GM19351 (cell line): ENCODE measurements around the gene CHIC2.
A peak's percentile ranks its signal among the peaks of the same experiment; 100 is the strongest.

ENCODE experiments used
- ATAC-seq: cut with Tn5 transposase; IDR thresholded peaks from one replicate; pipeline ENCODE4 v1.9.1; 2021; ENCODE audit warnings: mild to moderate bottlenecking, moderate library complexity; ENCODE audit not compliant: unreplicated experiment

The CHIC2 gene

GRCh38 chr4:54093324-54094240, 29.2 kb upstream of the CHIC2 start:
- ATAC-seq = no peak

DNA sequence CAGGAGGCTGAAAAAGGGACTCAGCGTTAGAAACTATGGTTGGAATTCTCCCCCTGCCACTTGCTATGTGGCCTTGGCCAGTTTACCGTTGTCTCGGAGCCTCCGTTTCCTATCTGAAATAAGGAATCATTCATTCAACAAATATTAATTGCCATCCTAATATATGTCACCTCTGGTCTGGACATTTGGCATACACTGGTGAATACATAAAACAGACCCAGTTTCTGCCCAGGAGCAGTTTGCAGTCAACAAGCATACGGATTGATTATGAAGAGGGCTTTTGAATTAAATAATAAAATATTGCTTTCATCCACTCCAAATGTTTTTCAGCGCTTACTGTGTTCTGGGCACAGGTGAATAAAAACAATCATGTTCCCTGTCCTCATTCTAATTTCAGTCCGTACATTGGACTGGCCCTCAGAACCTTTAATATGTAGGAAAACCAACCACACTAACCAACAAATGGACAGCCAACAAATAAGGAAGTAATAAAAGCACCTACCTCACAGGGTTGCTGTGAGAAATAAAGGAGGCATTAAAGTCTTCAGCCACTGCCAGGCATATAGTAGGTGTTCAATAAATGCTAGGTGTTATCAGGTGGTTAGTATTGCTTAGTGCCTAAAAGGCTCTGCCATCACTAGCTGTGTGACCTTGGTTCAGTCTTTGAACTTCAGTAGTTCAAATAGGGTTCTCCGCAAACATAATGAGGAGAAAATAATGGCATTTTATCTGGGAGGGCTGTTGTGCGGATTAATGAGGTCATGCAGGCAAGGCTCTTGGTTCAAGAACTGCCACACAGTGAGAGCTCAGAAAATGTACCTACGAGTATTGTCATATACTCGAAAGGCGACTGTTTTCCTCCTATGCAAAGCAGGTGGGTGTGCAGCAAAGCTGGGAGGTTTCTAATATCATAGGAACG, 28.3 kb upstream of the CHIC2 start:
- no peak for ATAC-seq

GRCh38 chr4:54091637-54092404, 27.4 kb upstream of the CHIC2 start:
- peak; percentile 73 for ATAC-seq

- peak; percentile 67 for ATAC-seq
Observed at GRCh38 chr4:54090804-54091623, 26.6 kb upstream of the CHIC2 start.

- ATAC-seq = no peak
Observed at GRCh38 chr4:54090404-54090803, 26.0 kb upstream of the CHIC2 start.

DNA sequence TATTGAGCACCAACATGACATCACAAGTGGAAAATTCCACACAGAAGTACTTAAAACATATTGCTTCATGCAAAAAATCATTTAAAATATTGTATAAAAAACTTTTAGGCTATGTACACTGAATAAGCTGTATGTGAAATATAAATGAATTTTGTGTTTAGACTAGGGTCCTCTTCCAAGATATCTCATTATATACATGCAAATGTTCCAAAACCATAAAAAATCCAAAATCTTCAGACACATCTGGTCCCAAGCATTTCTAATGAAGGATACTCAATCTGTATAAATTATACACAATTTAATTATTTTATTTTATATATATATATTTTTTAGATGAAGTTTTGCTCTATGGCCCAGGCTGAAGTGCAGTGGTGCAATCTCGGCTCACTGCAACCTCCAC, 25.5 kb upstream of the CHIC2 start:
- ATAC-seq = no peak

GRCh38 chr4:54085284-54085683, 20.9 kb upstream of the CHIC2 start:
- no peak for ATAC-seq

DNA sequence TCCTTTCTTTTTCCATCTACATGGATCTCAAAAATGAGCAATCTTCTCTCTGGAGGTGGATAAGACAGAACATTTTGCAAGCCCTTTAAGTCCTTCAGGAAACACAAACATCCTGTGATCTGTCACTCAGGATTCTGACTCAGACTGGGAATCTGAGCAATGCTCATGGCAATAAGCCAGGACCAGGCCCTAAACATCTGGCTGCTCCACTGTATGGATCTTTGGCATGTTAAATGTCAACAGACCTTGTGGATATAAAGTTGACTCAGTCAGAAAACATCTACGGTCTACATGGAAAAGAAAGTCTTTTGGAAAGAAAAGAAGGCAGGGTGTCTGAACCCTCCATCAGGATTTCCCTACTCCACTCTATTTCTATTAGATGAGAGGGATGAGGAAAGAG, 17.8 kb upstream of the CHIC2 start:
- no peak for ATAC-seq

DNA sequence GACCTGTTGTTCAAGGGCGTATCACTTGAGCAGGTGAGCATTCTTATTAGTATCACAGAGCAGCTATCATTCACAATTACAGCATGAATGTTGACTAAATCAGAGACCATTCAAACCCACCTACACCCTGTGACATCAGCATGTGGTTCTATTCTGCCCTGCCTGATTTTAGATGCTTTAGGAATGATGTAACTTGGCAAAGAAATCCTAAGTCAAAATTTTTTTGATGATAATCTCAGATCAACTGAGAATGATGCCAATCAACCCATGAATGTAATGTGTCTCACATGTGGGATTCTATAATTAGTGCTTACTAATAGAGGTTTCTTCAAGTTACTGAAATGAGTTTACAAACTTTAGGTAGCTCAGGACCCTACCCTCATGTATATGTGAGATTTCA, 13.4 kb upstream of the CHIC2 start:
- no peak for ATAC-seq

GRCh38 chr4:54076673-54077072, 12.3 kb upstream of the CHIC2 start:
- no peak for ATAC-seq

DNA sequence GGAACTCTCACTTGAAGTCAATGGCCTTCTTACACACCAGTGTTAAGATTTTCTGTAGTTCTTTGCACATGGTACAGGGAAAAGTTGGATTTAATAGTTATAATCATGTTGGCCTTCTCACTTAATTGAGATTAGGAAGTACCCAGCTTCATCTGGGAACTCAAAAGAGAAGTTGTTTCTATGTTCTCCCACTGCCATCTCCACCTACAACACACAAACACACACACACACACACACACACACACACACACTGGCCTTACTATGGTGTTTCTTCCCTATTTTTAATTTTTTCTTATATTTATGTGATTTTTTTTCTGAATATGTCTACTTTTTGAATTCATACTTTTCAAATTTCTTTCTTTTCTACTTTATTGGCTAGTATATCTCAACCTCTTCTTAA, 10.0 kb upstream of the CHIC2 start:
- ATAC-seq = no peak

- ATAC-seq = no peak
Observed at GRCh38 chr4:54073271-54073880, 9.0 kb upstream of the CHIC2 start.

DNA sequence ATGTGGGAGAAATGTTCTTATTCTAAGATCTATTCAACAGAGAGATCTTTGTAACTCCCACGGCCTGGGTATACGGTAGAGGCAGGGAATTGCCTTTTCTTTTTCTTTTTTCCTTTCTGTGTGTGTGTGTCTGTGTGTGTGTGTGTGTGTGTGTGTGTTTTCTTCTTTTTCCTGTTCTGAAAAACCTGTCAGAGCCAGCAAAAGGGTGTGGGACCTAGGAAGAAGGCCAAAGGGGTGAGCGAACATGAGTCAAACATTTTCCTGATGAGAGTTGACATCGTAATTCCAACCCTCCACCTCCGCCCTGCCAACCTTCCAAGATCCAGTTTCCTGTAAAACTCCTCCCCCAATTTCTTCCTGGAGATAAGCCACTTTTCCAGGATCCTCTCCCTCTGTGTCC, 2.8 kb upstream of the CHIC2 start:
- ATAC-seq = no peak

DNA sequence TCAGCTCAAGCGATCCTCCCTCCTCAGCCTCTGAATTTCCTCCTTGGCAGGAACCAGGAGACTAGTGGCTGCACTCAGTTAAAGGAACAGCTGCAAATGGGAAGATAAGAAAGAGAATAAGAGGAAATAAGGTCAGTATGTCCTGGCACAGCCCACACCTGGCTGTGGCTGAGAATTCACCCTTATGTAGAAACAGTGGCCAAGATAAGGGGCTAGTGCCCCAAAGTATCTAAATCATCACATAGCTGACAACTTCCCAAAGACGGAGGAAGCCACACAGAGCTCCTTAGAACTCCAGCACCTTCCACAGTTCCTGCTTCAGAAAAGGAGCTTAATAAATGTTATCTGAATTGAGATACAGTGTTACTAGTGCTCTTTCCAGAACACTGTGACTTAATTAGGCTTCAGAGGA, 2.3 kb upstream of the CHIC2 start:
- no peak for ATAC-seq

DNA sequence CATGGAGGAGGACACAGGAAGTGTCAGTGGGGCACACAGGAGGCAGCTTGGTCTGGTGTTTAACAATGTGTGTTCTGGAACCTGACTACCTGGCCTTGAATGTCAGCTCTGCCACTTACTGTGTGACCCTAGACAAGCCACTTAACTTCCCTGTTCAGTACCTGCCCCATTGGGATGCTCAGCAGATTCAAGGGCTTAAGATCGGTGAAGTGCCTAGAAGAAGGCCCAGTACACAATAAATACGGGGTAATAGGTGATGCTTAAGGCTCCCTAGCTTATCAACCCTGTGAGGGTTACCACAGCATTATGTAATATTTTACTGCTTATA, 1.6 kb upstream of the CHIC2 start:
- no peak for ATAC-seq

DNA sequence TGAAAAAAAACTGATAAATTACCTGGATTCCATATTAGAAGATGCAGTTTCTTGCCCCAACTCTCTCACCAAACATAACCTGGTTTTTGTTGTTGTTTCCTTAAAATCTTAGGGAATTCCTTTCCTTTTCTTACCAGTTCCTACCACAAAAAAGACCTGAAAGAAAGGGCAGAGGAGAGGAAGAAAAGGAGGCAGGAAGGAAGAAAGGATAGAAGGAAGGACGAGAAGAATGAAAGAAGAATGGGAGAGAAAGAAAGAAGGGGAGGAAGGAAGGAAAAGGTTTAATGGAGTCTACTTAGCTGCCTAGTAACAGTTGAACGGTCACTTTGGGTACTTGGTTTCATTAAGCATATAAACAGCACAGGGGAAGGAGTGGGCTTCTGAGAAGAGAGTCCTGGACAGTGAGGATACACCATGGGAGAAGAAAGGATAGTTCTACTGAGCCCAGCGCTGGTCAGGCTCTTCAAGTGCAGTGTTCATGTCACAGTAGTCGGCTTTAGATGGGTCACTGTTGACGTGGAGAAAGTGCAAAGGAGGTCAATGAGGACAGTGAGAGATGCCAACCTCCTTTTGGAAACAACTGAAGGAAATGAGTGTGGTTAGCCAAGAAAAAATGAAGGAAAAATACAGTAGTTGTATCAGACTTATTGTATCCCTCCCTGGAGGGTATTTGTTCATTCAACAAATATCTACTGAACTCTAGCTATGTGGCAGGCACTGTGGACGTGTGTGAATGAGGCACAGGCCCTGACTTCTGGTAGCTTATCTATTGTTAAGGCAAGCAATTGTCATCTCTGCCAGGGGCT, 1.1 kb upstream of the CHIC2 start:
- ATAC-seq = no peak

- peak; percentile 31 for ATAC-seq
Observed at GRCh38 chr4:54063737-54064316, 578 bp downstream of the CHIC2 start.

- no peak for ATAC-seq
Observed at GRCh38 chr4:54063229-54063628, 1.2 kb downstream of the CHIC2 start.

DNA sequence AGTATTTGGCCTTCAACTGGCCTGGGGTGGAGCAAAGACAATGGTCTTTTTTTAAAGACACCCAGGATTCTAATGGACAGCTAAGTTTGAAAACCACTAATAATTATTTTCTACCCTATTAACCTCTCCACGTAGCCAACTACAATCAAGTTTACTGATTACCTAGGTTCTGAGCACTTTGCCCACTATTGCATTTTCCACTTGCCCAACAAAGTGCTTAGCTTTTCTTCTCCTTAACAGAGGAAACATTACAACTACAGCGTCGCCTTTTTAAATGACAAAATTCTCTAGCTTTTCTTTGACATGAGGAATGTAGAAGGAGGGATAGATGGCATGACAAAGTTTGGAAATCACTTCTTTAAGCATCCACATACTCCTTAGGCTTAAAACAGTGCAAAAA, 2.0 kb downstream of the CHIC2 start:
- no peak for ATAC-seq
